T1000 (cell line): ENCODE measurements around the gene PRR29.

Experiments used
- DNase-seq: peaks from one replicate; lab custom pipeline; 2025; ENCODE audit warnings: mixed read lengths; lab: John Stamatoyannopoulos, UW

PRR29 gene

GRCh38 chr17:64042700-64043485, 44.7 kb downstream of the PRR29 start:
- no peak for DNase-seq

DNA sequence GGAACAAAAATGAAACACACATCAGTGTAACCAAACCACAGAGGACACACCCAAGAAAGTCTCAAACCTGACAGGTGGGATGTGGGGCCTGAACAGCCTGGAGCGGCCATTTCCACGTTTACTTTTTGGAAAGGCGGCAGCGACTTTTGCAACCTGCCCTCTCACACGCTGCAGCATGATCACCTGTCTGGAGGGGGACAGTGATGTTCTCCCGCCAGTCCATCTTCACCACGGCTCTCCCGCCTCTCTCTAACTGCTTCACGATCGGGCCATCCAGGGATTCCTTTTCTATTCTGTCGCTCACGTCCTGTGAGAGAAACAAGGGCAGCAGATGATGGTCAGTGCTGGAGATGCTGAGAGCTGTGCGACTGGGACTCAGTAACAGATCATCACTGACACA, 47.0 kb downstream of the PRR29 start:
- no peak for DNase-seq

- DNase-seq: no peak
Observed at GRCh38 chr17:64048805-64049204, 50.7 kb downstream of the PRR29 start.

DNA sequence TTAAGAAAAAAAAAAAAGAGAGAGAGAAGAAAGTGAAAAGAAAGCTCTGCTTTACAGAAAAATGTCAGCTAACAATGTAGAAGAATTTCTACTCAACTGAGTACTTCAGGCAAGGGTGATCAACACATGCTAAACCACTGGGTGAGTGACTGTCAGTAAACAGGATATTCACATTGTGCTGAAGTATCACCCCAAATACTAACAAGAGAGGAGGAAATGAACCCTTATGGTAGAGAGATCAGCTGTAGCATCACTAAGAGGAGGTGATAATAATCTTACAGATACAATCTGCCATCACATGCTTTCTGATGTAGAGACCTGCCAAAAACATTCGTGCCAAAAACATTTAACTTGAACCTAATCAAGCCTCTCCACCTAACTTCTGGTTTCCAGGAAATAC, 53.0 kb downstream of the PRR29 start:
- no peak for DNase-seq

DNA sequence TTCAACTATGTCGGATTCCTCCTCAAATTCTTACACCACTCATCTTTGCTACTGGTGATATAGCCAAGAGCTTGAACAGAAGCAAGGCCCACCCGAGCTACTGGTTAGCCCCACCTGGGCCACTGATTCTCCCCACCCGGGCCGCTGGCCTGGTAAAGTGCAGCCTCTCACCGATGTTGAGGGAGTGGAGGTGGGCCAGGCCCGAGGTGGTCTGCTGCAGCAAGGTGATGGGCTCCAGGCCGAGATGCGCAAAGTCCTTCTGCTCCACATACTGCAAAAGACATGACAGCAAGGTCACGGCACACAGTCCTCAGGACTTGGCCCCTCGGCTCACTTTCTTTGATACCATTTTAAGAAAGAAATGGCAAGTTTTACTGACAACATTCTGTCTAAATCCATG, 55.0 kb downstream of the PRR29 start:
- DNase-seq: no peak
